K562 (cell line): ENCODE data around the gene RCOR2. TPM values are rescaled to one million over a fixed set of nuclear protein-coding genes. Genes with fewer than 3 reads are reported as not detected.

Source experiments
- ATAC-seq: fragments of 200-7000 bp; cut with Tn5 transposase; 3 replicates; pipeline ENCODE4 v1.9.1; 2020; ENCODE audit warnings: moderate library complexity
- BruUV-seq: library from RNA; stranded (reverse); fragments of 400-500 nt; replicated peaks from 2 replicates; lab custom pipeline; 2021; lab: Mats Ljungman, UMichigan
- CTCF ChIA-PET: fragments of 300-600 bp; formaldehyde crosslinking; extraction: SDS; loops from one replicate; lab custom pipeline; 2021; ENCODE audit warnings: low intra/inter-chr PET ratio; lab: Yijun Ruan, JAX
- POLR2A ChIA-PET: fragments of 300-600, 350-650 bp; sonication (Branson Sonifier 250); formaldehyde crosslinking; extraction: SDS; loops from one replicate; lab custom pipeline; 2021; ENCODE audit warnings: antibody characterized with exemption, inconsistent platforms; lab: Yijun Ruan, JAX
- DNase-seq, 4 experiments: peaks; one replicate each; pipeline versions ENCODE4 v3.0.0 to v3.0.0-alpha.2; 2011 to 2018; ENCODE audit warnings: low spot score in 3 of 4, mixed read lengths in 3 of 4; ENCODE audit errors: extremely low read depth in 1 of 4
- FAIRE-seq: peaks from 2 replicates; lab custom pipeline; 2011; peaks lifted over from hg19 to GRCh38; lab: Jason Lieb, UNC
- H2AFZ ChIP-seq: 2 replicates; pipeline ENCODE4 v1.6.0; 2011; ENCODE audit warnings: low read depth, low read length, control low read depth, inconsistent platforms
- H3K27ac ChIP-seq: fragments of 200-600 bp; 3 replicates; pipeline ENCODE4 v1.8.0; 2011; ENCODE audit warnings: low read depth, mild to moderate bottlenecking, control low read depth, inconsistent platforms, low read length, moderate library complexity, mixed read lengths; ENCODE audit errors: extremely low read depth
- H3K27me3 ChIP-seq, 2 experiments: fragments of 300-600 bp in 1 of 2; 2 replicates in 1 of 2; 3 replicates in 1 of 2; pipeline versions ENCODE4 v1.6.0 to v1.8.0; 2011; ENCODE audit warnings: inconsistent platforms in 2 of 2, low read length in 2 of 2, mild to moderate bottlenecking in 1 of 2, mixed read lengths in 1 of 2, moderate library complexity in 1 of 2; ENCODE audit not compliant: control insufficient read depth in 2 of 2, insufficient read depth in 2 of 2
- H3K36me3 ChIP-seq: fragments of 300-600 bp; 3 replicates; pipeline ENCODE4 v1.8.0; 2011; ENCODE audit warnings: mild to moderate bottlenecking, low read length, inconsistent platforms; ENCODE audit not compliant: control insufficient read depth, insufficient read depth
- H3K4me1 ChIP-seq, 2 experiments: fragments of 200-600 bp in 1 of 2; replicated peaks in 1 of 2; 2 replicates in 1 of 2; 3 replicates in 1 of 2; pipeline versions ENCODE4 v1.5.1 to v1.8.0; 2011; ENCODE audit warnings: inconsistent platforms in 2 of 2, low read length in 2 of 2, mild to moderate bottlenecking in 1 of 2, mixed read lengths in 1 of 2, moderate library complexity in 1 of 2; ENCODE audit not compliant: control insufficient read depth in 2 of 2, insufficient read depth in 2 of 2
- H3K4me2 ChIP-seq: 2 replicates; pipeline ENCODE4 v1.6.1; 2011; ENCODE audit warnings: low read length, control low read depth, inconsistent platforms, mixed read lengths; ENCODE audit not compliant: insufficient read depth
- H3K4me3 ChIP-seq: fragments of 200-600 bp; sonication (generic), shearing (Covaris generic); 2 replicates; pipeline ENCODE4 v1.5.1; 2016; ENCODE audit warnings: control low read depth, inconsistent platforms
- H3K79me2 ChIP-seq: fragments of 200-600 bp; 3 replicates; pipeline ENCODE4 v1.8.0; 2011; ENCODE audit warnings: low read length, inconsistent platforms; ENCODE audit not compliant: control insufficient read depth, insufficient read depth
- H3K9ac ChIP-seq, 2 experiments: 2 replicates each; pipeline versions ENCODE4 v1.6.0 to v1.6.1; 2011; ENCODE audit warnings: low read depth in 2 of 2, low read length in 2 of 2, control low read depth in 1 of 2, inconsistent platforms in 1 of 2, mild to moderate bottlenecking in 1 of 2, mixed read lengths in 1 of 2; ENCODE audit not compliant: insufficient read depth in 1 of 2
- H3K9me1 ChIP-seq: one replicate; pipeline ENCODE4 v1.6.0; 2011; ENCODE audit warnings: inconsistent platforms, mild to moderate bottlenecking, low read length, moderate library complexity; ENCODE audit not compliant: control insufficient read depth, insufficient read depth
- H3K9me3 ChIP-seq: replicated peaks from 2 replicates; pipeline ENCODE4 v1.5.1; 2011; ENCODE audit warnings: low read depth, low read length, inconsistent platforms; ENCODE audit not compliant: control insufficient read depth, insufficient read depth
- H4K20me1 ChIP-seq: replicated peaks from 2 replicates; pipeline ENCODE4 v1.6.1; 2011; ENCODE audit warnings: low read length, inconsistent platforms, mixed read lengths; ENCODE audit not compliant: control insufficient read depth, insufficient read depth
- CREBBP ChIP-seq: IDR thresholded peaks from one replicate; pipeline ENCODE4 v1.6.1; 2012; ENCODE audit warnings: low read depth, mild to moderate bottlenecking, control low read depth, inconsistent platforms, low read length
- MYNN ChIP-seq, 2 experiments: sonication (generic); formaldehyde crosslinking in 1 of 2; IDR thresholded peaks; 2 replicates each; pipeline versions ENCODE4 v1.5.0 to v1.6.1; 2016 to 2020; ENCODE audit warnings: antibody characterized with exemption in 1 of 2, missing genetic modification reagents in 1 of 2
- POLR2A ChIP-seq: fragments of 450-650 bp; conservative IDR thresholded peaks from 2 replicates; pipeline ENCODE4 v1.6.1; 2016
- RFX1 ChIP-seq: fragments of 450-650 bp; IDR thresholded peaks from 2 replicates; pipeline ENCODE4 v1.6.1; 2016; ENCODE audit warnings: mild to moderate bottlenecking, moderate library complexity
- TCF7 ChIP-seq: sonication (generic); IDR thresholded peaks from 2 replicates; pipeline ENCODE4 v1.6.1; 2016; ENCODE audit warnings: antibody characterized with exemption, borderline replicate concordance
- WGBS: fragments of 100-300 bp; shearing (Covaris generic); methylation state at CpG from one replicate; pipeline ENCODE4 v1.1.6; 2016; ENCODE audit warnings: low coverage, mixed read lengths; ENCODE audit not compliant: insufficient coverage; ENCODE audit errors: missing lambda C conversion rate; 5-methylcytosine and 5-hydroxymethylcytosine counted together
- in situ Hi-C: fragments of 300-500 bp; cut with MboI; formaldehyde crosslinking; loops from 4 replicates; pipeline ENCODE4 v1.15.0; 2018; ENCODE audit warnings: inconsistent platforms, mixed read lengths
- intact Hi-C: fragments of 100-400 bp; cut with micrococcal nuclease; formaldehyde crosslinking; loops from 2 replicates; pipeline ENCODE4 v1.14.2; 2022
- polyA plus RNA-seq, 8 experiments: library from polyadenylated mRNA; depleted of rRNA in 4 of 8; stranded (reverse) in 5 of 8; unstranded in 3 of 8; fragments of >200 nt; fragmentation: Nextera tagmentation in 2 of 8; fragmentation: Illumina TruSeq in 1 of 8; extraction: Ambion mirVana in 2 of 8; extraction: Trizol in 1 of 8; gene quantifications; 2 replicates each; pipeline versions ENCODE4 v1.2.1 to v1.2.3, GENCODE V29; 2011 to 2014; ENCODE audit warnings: inconsistent platforms in 1 of 8, missing spikeins in 1 of 8
- total RNA-seq, 7 experiments: library from RNA; depleted of rRNA in 6 of 7; stranded (reverse); fragments of >200 nt in 6 of 7; fragmentation: Illumina TruSeq in 2 of 7; extraction: Trizol in 2 of 7; gene quantifications; 2 replicates each; pipeline versions ENCODE4 v1.2.1 to v1.2.3, GENCODE V29; 2011 to 2021; ENCODE audit warnings: low replicate concordance in 1 of 7
- TF ChIP-seq, protein P1 (sequence below), 2 experiments: fragments of 200-800 bp in 1 of 2; sonication (Bioruptor generic) in 1 of 2; sonication (generic) in 1 of 2; formaldehyde crosslinking in 1 of 2; IDR thresholded peaks in 1 of 2; conservative IDR thresholded peaks in 1 of 2; 2 replicates each; pipeline versions ENCODE4 v1.5.0 to v1.6.1; 2016 to 2020; ENCODE audit warnings: missing compliant biosample characterization in 1 of 2, missing genetic modification characterization in 1 of 2, missing genetic modification reagents in 1 of 2

The RCOR2 gene
- total and polyA plus RNA-seq, 9 of the 15 experiments (the other 6 are each of a cell fraction or from before 2014, with no cell fraction given), result 0.04 to 6.5 (median 2.5) TPM; not detected in 1

DNA sequence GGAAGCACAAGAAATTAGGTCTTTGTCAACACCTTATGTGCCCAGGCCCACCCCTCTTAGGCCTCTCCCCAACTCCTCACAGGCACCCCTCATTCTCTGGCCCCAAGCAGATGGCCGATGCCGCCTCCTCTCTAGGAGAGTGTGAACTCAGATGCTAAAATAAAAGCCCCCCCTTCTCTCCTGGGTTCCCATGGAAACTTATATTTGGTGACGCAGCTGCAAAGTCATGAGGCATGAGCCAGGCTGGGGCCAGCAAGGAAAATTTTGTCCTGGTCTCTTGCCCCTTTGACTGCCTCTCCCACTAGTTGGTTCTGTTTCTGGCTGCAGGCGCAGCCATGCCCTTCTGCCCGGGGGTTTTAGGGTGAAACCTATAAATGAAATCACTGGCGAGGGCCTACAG lies 11.8 kb downstream of the RCOR2 start:
- CTCF ChIA-PET, result interaction anchor here (2.2 kb wide), 1 partner anchor 68 kb away, joined by 13 read pairs; no protein-coding TSS in a partner anchor
- H3K9ac ChIP-seq, result no peak overlapping the region
- H3K4me2 ChIP-seq, result no peak overlapping the region
- H3K79me2 ChIP-seq, result no peaks in the 10 kb centered on the region
- TF ChIP-seq, protein P1, sequence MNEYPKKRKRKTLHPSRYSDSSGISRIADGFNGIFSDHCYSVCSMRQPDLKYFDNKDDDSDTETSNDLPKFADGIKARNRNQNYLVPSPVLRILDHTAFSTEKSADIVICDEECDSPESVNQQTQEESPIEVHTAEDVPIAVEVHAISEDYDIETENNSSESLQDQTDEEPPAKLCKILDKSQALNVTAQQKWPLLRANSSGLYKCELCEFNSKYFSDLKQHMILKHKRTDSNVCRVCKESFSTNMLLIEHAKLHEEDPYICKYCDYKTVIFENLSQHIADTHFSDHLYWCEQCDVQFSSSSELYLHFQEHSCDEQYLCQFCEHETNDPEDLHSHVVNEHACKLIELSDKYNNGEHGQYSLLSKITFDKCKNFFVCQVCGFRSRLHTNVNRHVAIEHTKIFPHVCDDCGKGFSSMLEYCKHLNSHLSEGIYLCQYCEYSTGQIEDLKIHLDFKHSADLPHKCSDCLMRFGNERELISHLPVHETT (CRISPR knock-in tag; conservative IDR thresholded peaks at IDR 0.05 in 1 of 2, IDR thresholded peaks at IDR 0.05 in 1 of 2), result no peak
- TF ChIP-seq RFX1 (peak; percentile 79), TCF7 (no peak), CREBBP (no peak), POLR2A (no peak), MYNN (IDR thresholded peaks at IDR 0.05) (peak; percentile 99), MYNN (CRISPR knock-in tag; IDR thresholded peaks at IDR 0.05) (peak; percentile 80; the same call in 1 of the 2 replicates)
- no peaks in the 10 kb centered on the region for H3K27me3 ChIP-seq
- H3K9me1 ChIP-seq, result no peaks in the 10 kb centered on the region
- H3K4me3 ChIP-seq, result no peak overlapping the region
- 0 out of 2 replicates have a peak, but pooled peaks cover 11% of the 10 kb centered on the region for H4K20me1 ChIP-seq
- DNase-seq, result no peak
- no peak overlapping the region for H3K27ac ChIP-seq
- ATAC-seq, result peak; percentile 16; the same call in 1 of the 3 replicates
- in situ Hi-C loops (no loop called here), intact Hi-C loops (no loop called here)
- peaks cover 0 to 35% of the 10 kb centered on the region in 2 experiments; a peak in 2 of 5 replicates for H3K4me1 ChIP-seq
- POLR2A ChIA-PET, result interaction anchor here (0.6 kb wide), 1 partner anchor 61 kb away, joined by 3 read pairs; no protein-coding TSS in a partner anchor
- 89% methylated on average over 6 of the region's 6 CpGs for WGBS
- peaks cover 92% of the 10 kb centered on the region; the same call in 2 of the 3 replicates for H3K36me3 ChIP-seq
- no peaks in the 10 kb centered on the region for H3K9me3 ChIP-seq
- no peak for FAIRE-seq
- no peak overlapping the region for H2AFZ ChIP-seq
- BruUV-seq, result no TSS peak
